ENCODE data around the gene ORM1.

ORM1 gene

DNA sequence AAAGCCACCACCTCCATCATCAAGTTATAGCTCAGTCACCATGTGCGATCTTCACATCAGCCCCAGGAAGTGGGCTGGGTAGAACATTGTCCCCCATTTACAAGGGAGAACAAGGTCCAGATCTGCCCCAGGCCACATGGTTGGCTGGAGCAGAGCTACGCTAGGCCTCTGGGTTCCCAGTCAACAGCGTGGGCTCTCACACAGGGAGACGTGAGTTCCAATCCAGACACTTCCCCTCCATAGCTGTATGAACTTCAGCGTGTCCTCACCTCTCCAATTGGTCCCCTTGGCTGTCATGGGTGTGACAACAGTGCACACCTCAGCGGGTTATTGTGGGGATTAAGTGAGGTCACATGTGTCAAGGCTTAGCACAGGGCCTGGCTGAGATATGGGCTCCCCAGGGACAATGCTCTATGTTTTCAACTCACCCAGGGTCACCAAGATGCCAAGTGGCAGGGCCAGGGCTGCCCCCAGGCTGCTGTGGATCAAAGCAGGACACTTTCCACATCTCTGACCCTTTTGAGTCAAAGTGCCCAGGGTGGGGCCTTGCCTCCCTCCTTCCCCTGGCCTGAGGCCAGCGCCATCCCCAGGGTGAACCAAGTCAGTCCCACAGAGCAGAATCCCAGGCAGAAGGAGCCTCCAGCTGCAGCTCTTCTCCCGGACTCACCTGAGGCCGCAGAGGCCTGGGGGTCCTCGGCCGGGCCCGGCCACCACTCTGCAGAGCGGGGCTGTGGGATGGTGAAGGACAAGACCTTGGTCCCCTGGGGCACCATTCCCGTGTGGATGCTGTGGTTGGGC is 45.1 kb downstream of the ORM1 start:
- DNase-seq: no peak

- no peak for DNase-seq
These were observed 46.6 kb downstream of the ORM1 start for GRCh38 chr9:114369216-114370130.

- DNase-seq: no peak
These were observed 47.5 kb downstream of the ORM1 start for GRCh38 chr9:114370251-114370967.

- no peak for DNase-seq
These were observed 48.0 kb downstream of the ORM1 start for GRCh38 chr9:114370968-114371320.

DNA sequence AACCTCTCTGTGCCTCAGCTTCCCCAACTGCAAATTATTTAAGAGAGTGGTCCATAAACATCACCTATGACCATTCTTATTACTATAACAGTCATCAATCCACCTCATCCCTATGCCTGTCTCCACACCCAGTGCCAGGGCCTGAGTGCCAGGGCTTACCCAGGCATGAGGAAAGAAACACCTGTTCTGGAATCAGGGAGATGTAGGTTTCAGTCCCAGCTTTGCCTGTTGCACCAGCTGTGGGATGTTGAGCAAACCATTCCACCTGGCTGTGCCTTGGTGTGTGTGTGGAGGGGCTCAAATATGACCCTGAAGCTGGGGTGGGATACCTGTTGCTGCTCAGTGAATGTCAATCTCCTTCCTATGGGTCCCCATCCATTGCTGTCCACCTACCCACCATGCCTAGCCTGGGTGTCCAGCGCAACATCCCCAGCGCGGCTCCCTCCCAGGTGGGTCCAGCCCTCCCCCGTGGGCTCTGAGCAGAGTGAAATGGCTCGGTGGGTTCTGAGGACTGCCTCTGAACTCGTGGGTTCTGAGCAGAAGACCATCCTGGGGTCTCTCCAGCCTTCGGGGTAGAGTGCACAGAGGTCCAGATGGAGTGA is 48.5 kb downstream of the ORM1 start:
- DNase-seq: no peak

DNA sequence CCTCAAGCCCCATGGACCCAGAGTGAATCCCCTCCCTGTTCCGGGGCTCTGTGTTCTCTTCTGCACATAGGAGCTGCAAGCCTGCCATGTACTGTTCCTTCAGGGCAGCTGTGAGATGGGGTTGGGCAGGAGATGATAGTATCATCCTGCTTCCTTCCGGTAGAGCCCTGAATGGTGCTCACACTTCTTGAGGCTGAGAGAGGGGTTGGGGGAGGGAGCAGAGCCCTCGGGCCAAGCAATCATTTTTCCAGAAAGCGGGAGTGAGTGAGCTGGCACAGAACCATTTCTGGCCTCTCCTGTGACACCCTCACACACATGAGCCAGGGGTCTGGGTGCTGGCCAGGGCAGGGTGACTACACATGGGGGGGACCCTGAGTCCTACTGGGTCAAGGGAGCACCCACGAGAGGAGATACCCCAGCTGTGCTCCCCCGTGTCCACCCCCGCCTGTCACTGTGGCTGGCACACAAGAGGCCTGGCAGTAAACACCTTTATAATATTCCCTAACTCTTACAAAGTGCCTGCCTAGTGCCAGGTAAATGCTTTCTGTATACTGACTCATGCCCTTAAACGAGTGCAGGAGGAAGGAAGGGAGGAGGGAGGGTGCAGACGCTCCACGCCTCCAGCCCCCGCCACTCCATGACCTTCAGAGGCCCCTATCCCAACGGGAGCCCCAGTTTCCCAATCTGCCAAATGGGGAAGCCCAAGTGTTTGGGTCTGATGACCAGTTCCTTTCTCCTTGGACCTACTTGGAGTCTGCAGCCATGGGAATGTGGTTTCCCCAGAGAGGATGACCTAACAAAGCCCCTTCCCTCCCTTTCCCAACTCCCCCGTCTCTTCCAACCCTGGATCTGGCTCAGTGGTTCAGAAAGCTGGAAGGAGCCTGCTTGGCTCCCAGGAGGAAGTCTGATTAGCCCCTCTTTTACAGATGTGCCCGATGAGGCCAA is 49.3 kb downstream of the ORM1 start:
- DNase-seq: no peak

DNA sequence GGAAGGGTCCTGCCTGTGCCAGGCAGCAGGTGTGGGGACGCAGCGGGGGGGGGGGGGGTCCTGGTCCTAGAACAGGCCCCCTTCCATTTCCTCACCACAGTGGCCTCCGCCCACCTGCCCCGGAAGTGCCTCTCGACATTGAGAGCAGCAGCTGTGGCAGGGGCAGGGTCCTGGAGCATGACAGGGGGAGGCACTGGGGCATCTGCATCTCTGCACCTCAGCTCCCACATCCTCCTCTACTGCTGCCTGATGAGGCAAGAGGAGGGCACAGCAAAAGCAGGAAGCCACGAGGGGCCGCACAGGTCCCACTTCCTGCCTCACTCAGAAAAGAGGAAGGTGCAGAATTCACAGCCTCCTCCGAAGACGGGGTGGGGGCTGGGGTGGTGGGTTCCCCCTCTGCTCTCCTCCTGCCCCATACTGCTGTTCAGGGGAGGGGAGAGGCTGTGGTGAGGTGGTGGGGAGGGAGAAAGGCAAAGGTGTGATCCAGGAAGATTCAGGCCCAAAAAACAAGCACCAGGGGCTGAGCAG is 50.1 kb downstream of the ORM1 start:
- DNase-seq: peak; percentile 69

DNA sequence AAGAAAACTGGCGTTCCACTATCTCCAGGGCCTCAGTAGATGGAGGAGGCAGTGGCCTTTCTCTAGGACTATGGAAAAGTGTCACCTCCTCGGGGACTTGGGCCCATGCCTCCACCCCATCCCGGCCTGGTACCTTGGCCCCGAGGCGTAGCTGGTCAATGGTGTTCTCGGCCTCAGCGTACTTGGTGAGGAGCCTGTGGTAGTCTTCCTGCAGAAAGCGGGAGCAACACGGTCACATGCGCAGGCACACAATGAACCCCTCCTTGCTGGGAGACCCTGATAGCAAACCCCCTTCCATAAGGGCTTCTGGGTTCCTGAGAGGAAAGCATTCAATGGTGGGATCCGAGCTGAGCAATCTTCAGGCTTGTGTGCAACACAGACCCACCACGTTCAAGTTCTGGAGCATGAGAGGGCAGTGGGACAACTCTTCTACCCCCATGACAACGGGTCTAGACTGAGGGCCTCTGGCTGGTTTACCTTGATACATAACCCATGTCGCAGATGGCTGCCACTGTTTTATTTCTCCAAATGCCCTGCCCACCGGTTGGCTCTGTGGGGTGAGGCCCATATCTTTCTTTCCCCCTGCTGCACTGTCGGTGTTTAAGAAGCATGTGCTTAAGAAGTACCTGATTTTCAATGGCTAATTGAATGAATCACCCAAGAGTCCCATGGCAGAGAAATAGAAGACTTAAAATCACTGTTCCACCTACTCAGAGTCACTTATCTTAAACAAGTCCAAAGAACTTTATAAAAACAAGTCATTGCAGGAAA is 51.2 kb downstream of the ORM1 start:
- DNase-seq: no peak

GRCh38 chr9:114374936-114375335 is 52.0 kb downstream of the ORM1 start:
- no peak for DNase-seq

GRCh38 chr9:114375386-114376175 is 52.7 kb downstream of the ORM1 start:
- no peak for DNase-seq

All from activated CD8-positive, alpha-beta memory T cell treated with anti-CD3 and anti-CD28 coated beads, Interleukin-2, amount 50 U/mL, for 4 hours (primary cell).